HG03521 (cell line): ENCODE data around the gene AKAP8L.

ENCODE experiments used
- ATAC-seq: cut with Tn5 transposase; IDR thresholded peaks from one replicate; pipeline ENCODE4 v1.9.1; 2021; ENCODE audit warnings: mild to moderate bottlenecking, moderate library complexity; ENCODE audit not compliant: unreplicated experiment

The AKAP8L gene

GRCh38 chr19:15448778-15449619 is 30.2 kb upstream of the AKAP8L start:
- peak; percentile 8 for ATAC-seq

GRCh38 chr19:15448044-15448777 is 29.4 kb upstream of the AKAP8L start:
- no peak for ATAC-seq

DNA sequence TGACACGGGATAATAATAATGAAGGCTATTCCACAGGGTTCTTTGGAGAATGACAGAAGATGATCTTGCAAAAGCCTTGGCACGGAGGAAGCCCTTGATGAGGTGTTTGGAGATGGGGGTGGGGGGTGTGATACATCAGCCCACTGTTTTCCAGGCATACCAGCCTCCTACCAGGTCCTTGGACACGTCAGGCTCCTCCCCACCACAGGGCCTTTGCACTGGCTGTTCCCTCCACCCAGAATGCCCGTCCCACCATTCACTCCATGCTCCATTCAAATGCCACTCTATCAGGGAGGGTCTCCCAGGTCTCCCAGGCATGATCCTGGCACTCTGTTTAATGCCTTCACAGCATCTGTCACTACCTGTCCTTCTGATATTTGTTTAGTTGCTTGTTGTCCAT is 28.3 kb upstream of the AKAP8L start:
- no peak for ATAC-seq

DNA sequence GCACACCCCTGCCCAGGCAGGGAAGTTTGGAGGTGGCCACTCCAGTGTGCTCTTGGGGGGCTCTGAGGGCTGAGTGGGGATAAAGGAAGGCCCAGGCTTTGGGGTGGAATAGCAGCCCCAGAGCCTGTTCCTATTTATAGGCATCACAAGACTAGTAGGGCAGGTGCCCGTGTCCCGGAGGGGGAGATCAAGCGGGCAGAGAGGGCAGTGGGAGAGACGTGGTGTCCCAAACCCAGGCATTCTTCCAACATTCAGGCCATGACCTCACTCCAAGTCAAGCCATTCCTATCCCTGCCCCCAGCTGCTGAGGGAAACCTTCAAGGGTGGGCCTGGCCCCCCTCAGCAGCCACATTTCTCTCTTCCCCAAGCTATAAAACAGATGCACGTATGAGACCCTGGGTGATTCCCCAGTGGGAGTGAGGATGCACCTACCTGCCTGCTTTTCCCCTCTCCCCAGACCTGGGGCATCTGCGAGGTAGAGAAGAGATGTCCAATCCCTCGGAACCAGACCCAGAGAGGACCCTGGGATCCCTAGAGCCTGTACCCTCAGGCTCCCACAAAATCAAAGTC is 27.1 kb upstream of the AKAP8L start:
- no peak for ATAC-seq

DNA sequence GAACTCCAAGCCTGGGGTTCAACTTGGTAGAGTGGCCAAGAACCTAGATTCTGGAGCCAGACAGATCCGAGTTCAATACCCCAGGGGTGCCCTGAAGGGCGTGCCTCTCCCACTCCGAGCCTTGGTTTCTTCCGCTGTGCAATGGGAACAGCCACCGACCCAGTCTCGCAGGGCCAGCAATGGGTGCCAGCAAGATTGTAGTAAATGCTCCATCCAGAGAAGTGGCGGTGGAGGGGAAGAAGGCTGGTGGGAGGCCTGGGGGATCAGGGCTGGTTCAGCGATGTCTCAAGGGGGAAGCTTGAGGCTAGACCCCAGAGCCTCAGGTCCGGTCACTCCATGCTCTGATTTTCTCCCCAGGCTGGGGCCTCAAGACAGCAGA is 26.4 kb upstream of the AKAP8L start:
- ATAC-seq, result no peak

DNA sequence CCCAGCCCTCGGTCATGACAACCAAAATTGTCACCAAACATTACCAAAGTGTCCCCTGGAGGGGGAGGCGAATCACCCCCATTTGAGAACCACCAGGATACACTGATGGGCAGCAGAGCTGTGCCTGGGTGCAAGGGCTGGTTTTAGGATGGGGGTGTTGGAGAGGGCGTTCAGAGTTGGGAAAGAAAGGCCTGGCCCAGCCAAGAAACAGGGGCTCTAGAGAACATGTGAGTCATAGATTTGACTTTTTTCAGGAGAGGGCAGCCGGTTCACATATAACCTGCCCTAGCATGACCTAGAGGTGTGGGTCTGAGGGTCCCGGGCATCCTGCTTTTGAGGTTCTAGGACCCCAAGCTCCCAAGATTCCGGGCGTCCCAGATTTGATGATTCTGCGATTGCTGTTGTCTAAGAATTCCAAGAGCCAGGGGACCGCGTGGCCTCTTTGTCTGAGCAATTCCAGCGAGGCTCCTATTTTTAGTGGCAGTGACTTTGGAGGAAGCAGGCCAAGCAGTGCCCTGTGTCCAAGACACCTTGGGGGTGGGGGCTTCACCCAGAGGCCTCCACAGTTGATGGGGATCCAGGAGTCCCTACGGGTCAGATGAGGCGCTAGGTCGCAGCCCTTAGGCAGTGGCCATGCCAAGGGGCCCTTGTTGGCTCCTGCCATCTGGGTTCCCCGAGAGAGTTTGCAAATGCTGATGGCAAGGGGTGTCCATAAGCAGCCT is 25.9 kb upstream of the AKAP8L start:
- ATAC-seq, result no peak

- no peak for ATAC-seq
Observed at GRCh38 chr19:15443838-15444237, 25.1 kb upstream of the AKAP8L start.

DNA sequence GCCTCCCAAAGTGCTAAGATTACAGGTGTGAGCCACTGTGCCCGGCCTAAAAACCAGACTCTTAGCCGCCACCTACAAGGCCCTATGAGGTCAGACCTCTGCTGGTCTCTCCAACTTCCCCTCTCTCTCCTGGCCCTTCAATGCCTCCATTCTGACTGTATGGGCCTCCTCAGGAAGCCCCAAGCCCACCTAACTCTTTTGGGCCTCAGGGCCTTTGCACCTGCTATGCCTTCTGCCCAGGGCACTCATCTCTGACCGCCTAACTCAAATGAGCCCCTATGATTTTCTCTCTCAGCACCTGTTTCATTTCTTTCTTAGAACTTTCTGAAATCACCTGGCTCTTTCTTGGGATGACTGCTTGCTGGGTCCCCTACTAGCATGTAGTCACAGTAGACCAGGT is 24.5 kb upstream of the AKAP8L start:
- ATAC-seq, result no peak

DNA sequence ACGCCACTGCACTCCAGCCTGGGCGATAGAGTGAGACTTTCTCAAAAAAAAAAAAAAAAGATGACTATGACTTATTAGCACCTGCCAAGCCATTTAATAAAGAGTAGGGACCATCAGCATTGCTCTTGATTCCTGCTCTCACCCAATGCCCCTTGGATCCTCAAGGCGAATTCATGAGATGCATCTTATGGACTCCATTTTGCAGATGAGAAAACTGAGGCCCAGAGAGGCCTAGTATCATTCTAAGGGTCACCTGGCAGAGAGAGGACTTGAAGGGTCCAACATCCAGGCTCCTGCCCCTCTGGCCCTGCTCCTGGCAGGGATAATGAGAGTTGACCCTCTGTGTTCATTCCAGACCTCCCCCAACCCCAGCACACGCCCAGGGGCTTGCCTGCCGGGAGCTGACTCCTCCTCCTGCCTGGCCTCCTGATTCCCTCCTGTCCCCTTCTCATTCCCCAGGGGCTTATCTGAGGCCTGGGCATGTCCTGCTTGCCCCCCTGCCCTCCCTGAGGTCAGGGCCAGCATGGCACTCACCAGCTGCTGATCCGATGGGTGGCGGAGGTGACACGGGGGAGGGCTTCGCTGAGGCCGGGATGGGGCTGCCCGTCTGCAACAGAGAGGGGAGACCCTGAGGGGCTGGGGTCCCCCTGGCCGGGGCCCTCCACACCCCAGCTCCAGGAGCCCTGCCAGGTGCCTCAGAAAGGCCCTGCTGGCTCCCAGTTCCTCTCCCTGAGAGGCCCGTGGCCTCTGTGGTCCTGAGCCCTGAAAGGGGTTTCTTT is 23.5 kb upstream of the AKAP8L start:
- ATAC-seq, result no peak

GRCh38 chr19:15441317-15441716 is 22.5 kb upstream of the AKAP8L start:
- no peak for ATAC-seq

DNA sequence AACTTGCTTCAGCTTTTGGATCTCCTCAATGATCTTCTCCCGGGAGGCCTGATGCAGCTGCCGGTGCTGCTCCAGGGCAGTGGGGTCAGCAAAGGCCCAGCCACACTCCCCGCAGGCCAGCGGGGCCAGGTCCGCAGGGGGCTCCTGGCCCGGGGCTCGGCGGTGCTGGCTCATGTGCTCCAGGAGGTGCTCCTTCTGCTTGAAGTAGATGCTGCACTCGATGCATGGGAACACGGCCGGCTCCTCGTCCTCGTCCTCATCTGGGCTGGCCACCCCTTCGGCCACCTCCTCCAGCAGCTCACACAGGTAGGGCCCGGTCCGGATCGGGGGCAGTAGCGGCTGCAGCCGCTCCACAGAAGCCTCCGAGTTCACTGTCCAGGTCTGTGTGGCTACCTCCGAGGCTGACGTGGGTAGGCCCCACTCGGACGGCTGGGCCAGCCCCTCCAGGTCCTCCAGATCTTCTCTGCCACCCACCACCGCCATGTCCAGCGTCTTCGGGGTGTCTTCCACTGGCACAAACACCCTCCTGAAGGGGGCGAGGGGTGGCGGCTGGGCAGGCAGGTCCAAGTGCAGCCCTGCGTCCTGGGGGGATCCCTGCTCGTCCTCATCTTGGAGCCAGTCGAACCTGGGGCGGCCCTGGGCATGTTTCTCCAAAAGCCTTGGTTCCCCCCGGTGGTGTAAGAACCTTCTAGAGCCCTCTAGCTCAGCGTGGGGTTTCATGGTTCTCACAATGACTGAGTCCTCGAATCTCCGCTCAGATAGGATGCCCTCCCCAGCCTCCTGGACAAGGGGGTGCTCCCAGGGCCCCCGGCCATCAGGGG is 21.2 kb upstream of the AKAP8L start:
- ATAC-seq, result no peak

DNA sequence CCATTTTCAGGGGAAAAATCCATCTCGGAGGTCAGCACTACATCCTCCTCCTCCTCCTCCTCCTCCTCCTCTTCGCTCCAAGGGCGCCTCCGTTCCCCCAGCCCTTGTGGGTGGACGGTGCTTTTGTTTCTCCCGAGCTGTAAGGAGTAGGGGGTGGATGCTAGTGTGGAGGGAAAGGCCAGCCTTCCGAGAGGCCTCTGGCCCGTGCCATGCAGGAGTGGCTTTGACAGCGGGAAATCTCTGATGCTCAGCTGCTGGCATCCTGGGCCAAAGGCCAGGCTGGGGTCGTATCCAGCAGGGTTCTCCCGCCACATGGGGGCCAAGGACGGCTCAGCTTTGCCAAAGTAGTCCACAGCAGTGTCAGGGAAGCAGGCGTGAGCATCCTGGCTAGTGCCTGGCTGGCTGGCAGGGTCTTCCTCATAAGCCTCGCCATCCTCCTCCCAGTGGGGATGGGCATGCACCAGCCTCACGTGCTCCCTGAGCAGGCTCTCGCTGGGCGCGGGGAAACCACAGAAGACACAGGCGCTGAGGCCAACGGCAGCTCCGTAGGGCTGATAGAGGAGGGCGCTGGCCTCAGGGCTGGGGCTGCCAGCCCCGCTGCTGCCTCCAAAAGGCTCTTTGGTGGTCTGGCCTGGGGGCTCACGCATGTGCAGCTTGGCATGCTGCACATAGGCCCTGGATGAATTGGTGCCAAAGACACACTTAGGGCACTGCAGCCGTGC is 20.5 kb upstream of the AKAP8L start:
- ATAC-seq, result no peak

DNA sequence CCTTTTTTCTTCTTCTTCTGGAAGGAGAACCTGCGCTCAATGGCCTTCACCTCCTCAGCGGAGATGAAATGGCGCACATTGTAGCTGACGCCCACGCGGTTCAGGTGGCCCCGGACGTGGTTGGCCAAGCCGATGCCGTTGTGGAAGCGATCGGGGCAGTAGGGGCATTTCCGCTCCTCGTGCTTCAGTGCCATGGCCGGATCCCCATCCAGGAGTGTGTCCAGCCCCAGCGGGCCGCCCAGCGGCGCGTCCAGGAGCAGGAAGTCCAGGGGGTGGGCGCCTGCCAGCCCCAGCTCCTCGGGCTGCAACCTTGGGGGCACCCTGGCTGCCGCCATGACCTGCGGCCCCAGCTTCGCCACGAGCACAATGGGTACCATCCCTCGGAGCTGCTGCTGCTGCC is 19.8 kb upstream of the AKAP8L start:
- no peak for ATAC-seq

DNA sequence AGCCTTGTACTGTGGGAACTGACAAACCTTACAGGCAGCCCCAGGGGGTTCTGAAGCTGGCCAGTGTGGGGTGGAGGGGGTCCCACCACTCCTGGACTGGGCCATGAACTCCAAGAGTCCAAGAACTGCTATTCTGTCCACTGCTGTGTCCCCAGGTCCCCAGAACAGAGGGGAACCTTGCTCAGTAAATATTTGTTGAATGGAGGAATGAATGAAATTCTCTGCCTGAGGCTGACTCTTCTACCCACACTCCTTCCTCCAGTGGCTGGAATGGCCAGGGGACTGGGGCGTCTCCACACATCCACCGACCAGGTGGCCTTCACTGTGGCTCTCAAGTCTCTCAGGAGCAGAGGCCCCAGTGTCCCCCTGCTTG is 19.3 kb upstream of the AKAP8L start:
- no peak for ATAC-seq

DNA sequence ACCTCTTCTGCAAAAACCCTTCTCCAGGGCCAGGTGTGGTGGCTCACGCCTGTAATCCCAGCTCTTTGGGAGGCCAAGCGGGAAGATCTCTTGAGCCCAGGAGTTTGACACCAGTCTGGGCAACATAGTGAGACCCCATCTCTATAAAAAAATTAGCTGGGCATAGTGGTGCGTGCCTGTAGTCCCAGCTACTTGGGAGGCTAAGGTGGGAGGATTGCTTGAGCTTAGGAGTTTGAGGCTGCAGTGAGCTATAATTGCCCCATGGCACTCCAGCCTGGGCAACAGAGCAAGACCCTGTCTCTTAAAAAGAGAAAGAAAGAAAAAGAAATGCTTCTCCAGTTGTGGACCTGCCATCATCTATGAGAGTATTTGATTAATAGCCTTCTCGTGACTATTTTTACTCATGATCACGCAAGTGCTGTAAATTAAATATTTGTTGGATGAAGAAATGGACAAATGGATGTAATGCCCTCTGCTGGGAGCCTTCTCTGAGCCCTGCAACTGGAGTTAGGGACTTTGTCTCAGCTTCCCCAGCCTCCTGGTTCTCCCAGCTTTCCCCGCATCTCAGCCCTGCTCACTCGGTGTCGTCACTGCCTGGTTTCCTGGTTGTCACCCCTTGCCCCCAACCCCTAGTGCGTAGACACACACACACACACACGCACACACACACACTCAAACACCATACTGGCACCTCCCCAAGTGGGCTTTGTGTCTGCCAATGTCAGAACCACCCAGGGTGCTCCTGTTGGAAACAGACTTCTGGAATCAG is 18.8 kb upstream of the AKAP8L start:
- ATAC-seq, result no peak

DNA sequence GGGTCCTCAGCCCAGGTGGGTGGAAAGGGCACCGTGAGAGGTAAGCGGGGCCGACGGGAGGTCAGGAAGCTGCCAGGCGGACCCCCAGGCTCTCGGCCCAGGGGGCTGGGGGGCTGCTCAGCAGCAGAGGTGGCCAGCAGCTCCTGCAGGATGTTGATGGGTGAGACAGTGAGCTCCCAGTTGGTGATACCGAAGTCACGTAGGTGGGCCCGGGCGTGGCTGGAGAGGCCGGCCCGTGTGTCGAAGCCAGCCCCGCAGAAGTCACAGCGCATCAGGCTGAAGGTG is 18.0 kb upstream of the AKAP8L start:
- no peak for ATAC-seq

DNA sequence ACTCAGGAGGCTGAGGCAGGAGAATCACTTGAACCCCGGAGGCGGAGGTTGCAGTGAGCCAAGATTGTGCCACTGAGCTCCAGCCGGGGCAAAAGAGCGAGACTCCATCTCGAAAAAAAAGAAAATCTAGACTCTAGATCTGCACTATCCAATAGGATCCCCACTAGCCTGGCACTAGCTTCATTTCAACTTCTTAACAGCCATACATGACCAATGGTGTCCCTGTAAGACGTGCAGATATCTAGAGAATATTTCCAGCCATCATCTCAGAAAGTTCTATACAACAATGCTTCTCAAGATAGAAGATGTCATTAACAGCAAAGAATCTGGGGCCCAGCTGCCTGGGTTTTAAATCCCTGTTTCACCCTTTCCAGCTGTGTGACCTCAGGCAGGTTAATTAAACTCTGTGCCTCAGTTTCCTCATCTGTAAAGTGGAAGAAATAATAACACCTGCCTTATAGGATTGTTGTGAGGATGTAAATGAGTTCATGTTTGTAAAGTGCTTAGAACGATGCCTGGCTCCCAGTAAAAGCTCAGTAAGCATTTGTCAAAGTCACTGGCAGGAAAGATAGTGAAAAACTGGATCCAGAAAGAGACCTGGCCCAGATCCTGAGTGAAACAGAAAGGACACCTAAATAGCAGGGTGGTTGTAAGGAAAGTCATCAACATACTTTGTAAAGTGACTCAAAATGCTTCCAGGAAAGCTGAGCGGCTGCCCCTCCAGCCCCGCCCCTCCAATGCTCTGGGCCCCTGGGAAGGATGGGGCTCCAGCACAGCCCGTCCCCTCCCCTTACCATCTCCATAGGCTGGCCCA is 17.4 kb upstream of the AKAP8L start:
- no peak for ATAC-seq

GRCh38 chr19:15433519-15434069 is 14.8 kb upstream of the AKAP8L start:
- no peak for ATAC-seq
